Activated naive CD8-positive, alpha-beta T cell (primary cell): ENCODE data around the gene SLC13A3.

ENCODE experiments used
- H3K27ac Mint-ChIP-seq: one replicate; pipeline ENCODE4 v1.8.0; 2021; ENCODE audit warnings: mixed read lengths
- H3K27me3 Mint-ChIP-seq: one replicate; pipeline ENCODE4 v1.8.0; 2021; ENCODE audit warnings: mixed read lengths
- H3K36me3 Mint-ChIP-seq: one replicate; pipeline ENCODE4 v1.8.0; 2021; ENCODE audit warnings: mixed read lengths
- H3K4me1 Mint-ChIP-seq: one replicate; pipeline ENCODE4 v1.8.0; 2021; ENCODE audit warnings: low read depth, mixed read lengths
- H3K4me3 Mint-ChIP-seq: one replicate; pipeline ENCODE4 v1.8.0; 2021; ENCODE audit warnings: mild to moderate bottlenecking, mixed read lengths
- H3K9me3 Mint-ChIP-seq: one replicate; pipeline ENCODE4 v1.8.0; 2021; ENCODE audit warnings: low read depth, mixed read lengths

SLC13A3 gene

DNA sequence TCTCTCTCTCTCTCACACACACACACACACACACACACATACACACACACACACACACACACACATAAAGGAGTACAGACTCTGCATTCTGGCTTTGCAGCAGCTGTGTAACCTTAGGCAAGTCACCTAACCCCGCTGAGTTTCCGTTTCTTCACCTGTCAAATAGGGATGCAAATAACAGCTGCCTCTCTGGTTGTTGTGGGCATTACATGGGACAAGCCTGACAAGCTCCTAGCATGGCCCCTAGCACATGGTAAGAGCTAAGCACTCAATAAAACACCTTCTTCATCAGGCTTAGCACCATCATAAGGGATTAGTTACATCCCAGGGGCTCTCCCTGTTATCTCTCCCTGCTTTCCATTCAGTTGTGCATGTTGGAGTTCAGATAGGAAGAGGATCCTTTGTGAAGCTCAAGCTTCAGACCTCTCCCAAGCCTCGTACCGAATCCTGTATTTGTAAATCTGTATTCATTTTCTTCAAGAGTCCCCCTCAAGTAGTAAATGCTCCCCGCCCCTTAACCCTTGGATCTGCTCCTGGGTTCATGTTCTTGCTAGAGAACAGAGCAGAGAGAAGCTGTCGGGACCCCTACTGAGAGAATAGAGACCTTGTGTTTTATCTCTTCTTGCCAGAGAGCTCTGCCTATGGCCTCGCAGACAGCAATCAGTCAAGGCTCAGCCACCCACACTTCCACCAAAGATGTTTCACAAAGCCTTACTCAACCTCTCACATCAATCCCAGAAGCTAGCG, 2.2 kb downstream of the SLC13A3 start:
- Mint-ChIP-seq H3K4me3 (no peak overlapping the region), H3K27me3 (peaks cover 26% of the 10 kb centered on the region), H3K4me1 (no peaks in the 10 kb centered on the region), H3K36me3 (no peaks in the 10 kb centered on the region), H3K27ac (no peak overlapping the region), H3K9me3 (no peaks in the 10 kb centered on the region)

DNA sequence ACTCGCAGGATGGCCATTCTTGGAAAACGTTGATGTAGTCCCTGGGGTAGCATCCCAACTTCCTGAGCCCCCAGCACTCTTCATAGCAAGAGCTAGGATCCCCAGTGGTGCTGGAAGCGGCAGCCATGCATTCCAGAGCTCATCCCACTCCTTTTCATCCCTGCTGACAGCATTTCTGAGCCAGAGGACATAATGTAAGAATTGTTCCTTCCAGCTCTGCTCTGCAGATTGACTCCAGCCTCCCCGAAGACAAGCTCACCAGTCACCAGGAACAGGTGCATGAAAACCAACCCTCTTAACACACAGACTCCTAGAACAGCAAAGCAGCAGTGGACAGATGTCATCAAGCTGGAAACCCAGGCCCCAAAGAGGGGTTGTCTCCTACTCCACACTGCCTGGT, 3.8 kb downstream of the SLC13A3 start:
- Mint-ChIP-seq H3K4me3 (no peak overlapping the region), H3K4me1 (no peaks in the 10 kb centered on the region), H3K27me3 (peaks cover 19% of the 10 kb centered on the region), H3K36me3 (no peaks in the 10 kb centered on the region), H3K27ac (no peak overlapping the region), H3K9me3 (no peaks in the 10 kb centered on the region)

DNA sequence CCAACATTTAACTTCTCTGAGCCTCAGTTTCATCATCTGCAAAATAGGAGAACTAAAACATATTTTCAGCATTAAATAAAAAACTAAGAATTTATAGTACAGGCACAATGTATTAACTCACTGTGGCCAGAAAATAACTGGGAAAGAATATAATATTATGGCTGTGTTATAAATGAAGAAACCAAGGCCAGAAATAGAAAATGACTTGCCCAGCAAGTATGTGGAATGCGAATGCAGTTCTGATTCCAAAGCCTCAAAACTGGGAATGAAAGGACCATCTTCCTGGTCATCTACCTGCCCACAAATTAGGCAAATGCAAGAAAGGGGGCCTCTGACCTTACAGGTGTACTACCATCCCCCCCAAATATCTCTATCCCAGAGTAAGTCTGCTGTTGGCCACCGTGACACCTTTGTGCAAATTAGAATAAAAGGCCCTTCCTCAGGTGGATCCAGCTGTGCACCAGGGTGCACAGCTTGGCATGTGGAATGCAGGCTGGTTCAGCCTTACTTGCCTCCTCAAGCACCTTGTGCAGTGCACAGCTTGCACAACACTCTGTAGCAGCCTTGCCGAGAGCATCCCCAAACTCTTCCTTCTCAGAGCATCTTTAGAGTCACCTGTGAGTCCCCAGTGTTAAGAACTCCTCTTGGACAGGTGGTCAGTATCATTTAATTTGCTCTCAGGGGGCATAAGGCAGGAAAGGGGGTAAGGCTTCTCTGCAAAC, 4.4 kb downstream of the SLC13A3 start:
- Mint-ChIP-seq H3K9me3 (no peaks in the 10 kb centered on the region), H3K27ac (no peak overlapping the region), H3K4me3 (no peak overlapping the region), H3K27me3 (peaks cover 17% of the 10 kb centered on the region), H3K36me3 (no peaks in the 10 kb centered on the region), H3K4me1 (no peaks in the 10 kb centered on the region)

DNA sequence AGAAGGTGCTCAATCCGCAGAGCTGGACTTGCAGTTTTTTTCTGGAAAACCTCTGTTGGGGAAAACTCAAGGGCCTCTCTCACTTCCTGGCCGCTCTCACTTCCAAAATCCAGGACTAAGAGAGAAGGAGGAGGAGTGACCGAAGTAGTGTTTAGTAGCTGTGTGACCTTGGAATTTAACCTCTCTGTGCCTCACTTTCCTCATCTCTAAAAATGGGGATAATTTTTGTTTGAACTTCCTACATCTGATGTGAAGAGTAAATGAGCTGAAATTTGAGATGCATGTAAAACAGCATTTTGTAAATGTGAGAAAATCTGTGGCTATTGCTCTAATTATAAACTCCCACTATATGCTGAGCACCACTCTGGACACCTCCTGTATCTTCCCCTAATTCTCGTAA, 5.1 kb downstream of the SLC13A3 start:
- Mint-ChIP-seq H3K36me3 (no peaks in the 10 kb centered on the region), H3K4me1 (no peaks in the 10 kb centered on the region), H3K4me3 (no peak overlapping the region), H3K9me3 (no peaks in the 10 kb centered on the region), H3K27ac (no peak overlapping the region), H3K27me3 (peaks cover 15% of the 10 kb centered on the region)

DNA sequence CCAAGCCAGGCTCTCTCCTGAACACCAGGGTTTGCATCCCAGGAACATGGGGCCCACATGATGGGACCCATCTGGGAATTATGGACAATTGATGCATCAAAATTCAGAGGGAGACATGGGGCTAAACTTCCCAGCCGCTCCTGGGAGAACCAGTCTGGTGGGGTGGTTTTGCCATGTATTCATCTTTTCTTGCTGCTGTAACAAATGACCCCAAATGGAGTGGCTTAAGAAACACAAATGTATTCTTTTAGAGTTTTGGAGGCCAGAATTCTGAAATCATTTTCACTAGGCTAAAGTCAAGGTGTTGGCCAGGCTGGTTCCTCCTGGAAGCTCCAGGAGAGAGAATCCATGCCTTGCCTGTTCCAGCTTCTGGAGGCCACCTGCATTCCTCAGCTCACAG, 6.5 kb downstream of the SLC13A3 start:
- Mint-ChIP-seq H3K27ac (no peak overlapping the region), H3K4me3 (no peak overlapping the region), H3K4me1 (no peaks in the 10 kb centered on the region), H3K27me3 (peaks cover 4% of the 10 kb centered on the region), H3K9me3 (no peaks in the 10 kb centered on the region), H3K36me3 (no peaks in the 10 kb centered on the region)

DNA sequence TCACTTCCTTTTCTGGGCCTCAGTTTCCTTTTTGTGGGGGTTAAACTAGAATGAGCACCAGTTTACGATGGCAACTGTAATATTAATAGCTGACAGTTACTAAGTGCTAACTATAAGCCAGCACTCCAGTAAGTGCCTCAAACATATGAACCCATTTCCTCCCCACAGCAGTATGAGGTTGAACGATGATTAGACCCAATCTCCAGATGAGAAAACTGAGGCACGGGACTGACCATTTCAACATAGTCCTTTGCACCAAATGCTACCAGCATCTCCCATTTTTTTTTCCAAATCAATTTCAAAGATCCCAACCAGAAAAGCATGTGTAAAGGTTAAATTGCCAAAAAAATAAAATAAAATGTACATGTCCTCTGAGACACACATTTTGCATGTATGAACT, 7.1 kb downstream of the SLC13A3 start:
- Mint-ChIP-seq H3K36me3 (no peaks in the 10 kb centered on the region), H3K4me3 (no peak overlapping the region), H3K9me3 (no peaks in the 10 kb centered on the region), H3K27ac (no peak overlapping the region), H3K27me3 (peaks cover 4% of the 10 kb centered on the region), H3K4me1 (no peaks in the 10 kb centered on the region)

DNA sequence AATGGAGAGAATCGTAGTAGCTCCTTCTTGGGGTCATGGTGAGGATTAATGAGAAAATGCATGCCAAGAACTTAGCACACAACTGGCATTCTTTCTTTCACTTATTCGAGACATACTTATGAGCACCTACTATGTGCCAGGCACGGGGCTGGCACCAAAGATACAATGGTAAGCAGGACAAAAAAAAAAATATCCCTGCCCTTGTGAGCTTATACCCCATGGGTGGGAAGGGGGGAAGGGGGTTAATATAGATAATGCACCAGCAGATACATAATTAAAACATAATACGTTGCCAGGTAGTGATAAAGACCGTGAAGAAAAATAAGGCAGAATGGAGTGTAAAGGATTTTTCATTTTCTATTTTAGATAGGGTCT, 8.3 kb downstream of the SLC13A3 start:
- Mint-ChIP-seq H3K27me3 (peaks cover 4% of the 10 kb centered on the region), H3K4me3 (no peak overlapping the region), H3K36me3 (peaks cover 2% of the 10 kb centered on the region), H3K9me3 (no peaks in the 10 kb centered on the region), H3K27ac (no peak overlapping the region), H3K4me1 (no peaks in the 10 kb centered on the region)

DNA sequence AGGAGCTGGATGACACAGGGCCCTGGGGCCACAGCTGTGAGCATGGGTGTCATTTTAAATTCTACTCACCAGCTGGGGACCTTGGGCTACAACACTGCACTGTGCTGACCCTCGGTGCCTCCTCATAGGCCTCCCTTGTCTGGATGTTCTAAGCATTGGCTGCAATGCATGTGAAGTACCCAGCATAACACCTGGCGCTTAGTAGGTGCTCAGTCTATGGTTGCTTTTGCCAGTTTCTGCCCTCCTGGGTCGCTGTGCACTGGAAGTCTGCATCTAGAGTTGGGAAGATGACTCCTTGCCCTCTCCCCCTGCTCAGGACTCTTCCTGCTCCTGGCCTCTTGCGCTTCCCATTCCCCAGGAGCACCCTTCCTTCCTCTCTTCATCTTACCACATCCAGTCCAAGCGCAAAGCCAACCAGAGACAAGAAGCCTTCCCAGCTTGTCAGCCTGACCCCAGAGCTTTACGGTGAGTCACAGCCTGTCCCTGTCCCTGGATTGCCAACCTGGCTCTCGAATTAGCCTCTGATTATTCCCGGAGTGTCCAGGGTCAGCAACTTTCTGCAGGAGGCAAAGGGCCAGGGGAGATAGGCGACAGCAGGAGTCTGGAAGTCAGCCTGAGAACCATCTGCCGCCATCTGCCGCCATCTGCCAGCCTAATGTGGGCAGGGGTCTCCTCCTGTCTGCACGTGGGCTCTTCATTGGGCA, 8.8 kb downstream of the SLC13A3 start:
- peaks cover 4% of the 10 kb centered on the region for H3K27me3 Mint-ChIP-seq
- H3K4me3 Mint-ChIP-seq = no peak overlapping the region
- no peak overlapping the region for H3K27ac Mint-ChIP-seq
- no peaks in the 10 kb centered on the region for H3K4me1 Mint-ChIP-seq
- no peaks in the 10 kb centered on the region for H3K9me3 Mint-ChIP-seq
- H3K36me3 Mint-ChIP-seq = peaks cover 2% of the 10 kb centered on the region

DNA sequence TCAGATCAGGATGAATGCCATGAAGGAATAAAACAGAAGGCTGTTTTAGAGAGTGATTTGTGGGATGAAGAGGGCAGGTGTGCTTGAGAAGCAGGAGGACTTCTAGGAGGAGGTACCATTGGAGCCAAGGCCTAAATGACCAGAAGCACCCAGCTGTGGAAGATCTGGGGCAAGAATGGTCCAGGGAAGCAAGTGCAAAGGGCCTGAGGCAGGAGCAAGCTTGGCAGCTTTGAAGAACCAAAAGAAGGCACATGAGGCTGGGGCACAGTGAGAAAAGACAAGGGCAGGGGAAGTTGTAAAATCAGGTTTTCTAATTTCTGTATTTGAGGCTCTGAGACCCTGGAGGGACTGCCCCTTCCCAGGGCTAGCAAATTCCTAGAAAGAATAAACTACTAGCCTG, 9.8 kb downstream of the SLC13A3 start:
- Mint-ChIP-seq H3K9me3 (no peaks in the 10 kb centered on the region), H3K27ac (no peak overlapping the region), H3K4me1 (no peaks in the 10 kb centered on the region), H3K4me3 (no peak overlapping the region), H3K36me3 (peaks cover 2% of the 10 kb centered on the region), H3K27me3 (peaks cover 4% of the 10 kb centered on the region)

DNA sequence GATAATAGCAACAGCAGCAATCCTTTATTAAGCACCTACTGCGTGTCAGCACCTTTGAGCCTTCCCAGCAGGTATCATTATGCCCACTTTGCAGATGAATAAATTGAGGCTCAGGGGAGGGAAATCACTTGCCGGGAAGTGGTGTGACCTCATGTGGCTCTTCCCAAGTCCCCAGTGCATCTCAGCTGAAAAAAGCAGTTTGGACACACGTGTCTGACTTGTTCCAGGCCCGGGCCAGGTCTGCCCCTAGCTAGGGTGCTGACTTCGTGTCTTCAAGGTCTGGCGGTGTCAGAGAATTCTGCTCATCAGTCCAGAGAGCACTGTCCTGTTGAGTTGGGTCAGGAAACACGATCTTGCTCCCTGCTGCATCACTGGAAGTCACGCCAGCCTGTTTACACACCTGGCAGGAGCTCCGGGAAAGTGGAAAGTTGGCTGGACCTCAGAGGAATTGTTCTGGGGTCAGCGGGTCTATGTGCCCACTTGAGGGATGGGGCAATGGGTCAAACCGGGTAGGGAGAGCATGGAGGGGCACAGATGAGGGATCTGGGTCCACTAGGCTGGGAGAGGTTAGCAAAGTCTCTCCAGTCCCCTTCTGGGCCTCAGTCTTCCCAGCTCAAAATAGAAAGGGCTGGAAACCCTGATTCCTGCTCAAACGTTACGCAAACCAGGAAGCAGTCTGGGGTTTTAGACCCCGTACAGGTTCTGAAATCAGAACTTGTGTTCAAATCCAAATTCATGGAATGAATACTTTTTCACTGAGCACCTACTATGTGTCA, 10.5 kb downstream of the SLC13A3 start:
- Mint-ChIP-seq H3K4me1 (no peaks in the 10 kb centered on the region), H3K4me3 (no peak overlapping the region), H3K36me3 (peaks cover 2% of the 10 kb centered on the region), H3K9me3 (no peaks in the 10 kb centered on the region), H3K27ac (no peak overlapping the region), H3K27me3 (peaks cover 4% of the 10 kb centered on the region)

DNA sequence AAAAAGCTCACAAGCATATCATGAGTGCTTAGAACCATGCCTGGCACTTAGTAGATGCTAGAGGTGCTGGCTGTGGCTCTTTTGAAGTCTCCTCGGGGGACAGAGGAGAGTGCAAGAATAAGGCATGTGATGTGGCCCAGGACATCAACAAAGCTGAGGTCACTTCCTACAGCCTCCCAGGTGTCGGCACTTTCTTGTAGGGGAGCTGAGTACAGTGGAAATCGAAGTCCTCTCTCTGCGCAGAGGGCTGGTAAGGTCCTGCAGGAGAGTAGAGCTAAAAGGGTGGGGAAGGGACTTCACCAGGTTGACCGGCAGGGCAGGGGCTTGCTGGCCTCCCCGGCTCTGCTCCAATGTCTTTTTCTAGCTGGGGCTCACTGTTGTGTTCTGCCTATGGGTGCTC, 11.2 kb downstream of the SLC13A3 start:
- H3K9me3 Mint-ChIP-seq = no peaks in the 10 kb centered on the region
- H3K36me3 Mint-ChIP-seq = peaks cover 2% of the 10 kb centered on the region
- no peaks in the 10 kb centered on the region for H3K4me1 Mint-ChIP-seq
- H3K27me3 Mint-ChIP-seq = peaks cover 4% of the 10 kb centered on the region
- no peak overlapping the region for H3K4me3 Mint-ChIP-seq
- H3K27ac Mint-ChIP-seq = no peak overlapping the region

DNA sequence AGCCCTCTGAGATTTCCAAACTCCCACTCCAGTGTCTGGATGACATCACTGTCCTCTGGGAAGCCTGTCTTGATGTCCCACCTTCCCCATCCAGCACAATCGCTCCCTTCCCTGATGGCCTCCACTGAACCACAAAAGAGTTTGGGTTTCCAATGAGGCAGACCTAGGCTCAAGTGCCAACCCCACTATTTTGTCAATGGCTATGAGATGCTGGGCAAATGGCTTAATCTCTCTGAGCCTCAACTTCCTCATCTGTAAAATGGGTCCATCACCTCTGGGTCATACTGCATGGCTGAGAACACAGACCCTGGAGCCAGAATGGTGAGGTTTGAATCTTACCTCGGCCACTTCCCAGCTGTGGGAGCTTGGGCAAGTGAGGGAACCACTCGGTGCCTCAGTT, 11.7 kb downstream of the SLC13A3 start:
- H3K27me3 Mint-ChIP-seq = peaks cover 6% of the 10 kb centered on the region
- H3K9me3 Mint-ChIP-seq = no peaks in the 10 kb centered on the region
- no peak overlapping the region for H3K4me3 Mint-ChIP-seq

DNA sequence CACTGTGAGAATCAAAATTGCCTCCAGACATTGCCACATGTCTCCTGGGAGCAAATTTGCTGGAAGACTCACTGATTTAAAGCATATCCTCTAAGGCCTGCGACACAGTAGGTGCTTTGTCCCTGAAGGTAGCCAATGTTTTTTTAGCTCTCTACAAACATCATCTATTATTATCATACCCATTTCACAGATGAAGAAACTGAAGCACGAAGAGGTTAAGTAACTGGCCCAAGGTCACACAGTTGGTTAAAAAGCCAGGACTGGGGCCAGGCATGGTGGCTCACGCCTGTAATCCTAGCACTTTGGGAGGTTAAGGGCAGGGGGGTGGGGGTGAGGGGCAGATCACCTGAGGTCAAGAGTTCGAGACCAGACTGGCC, 12.4 kb downstream of the SLC13A3 start:
- Mint-ChIP-seq H3K9me3 (no peaks in the 10 kb centered on the region), H3K27ac (no peak overlapping the region), H3K27me3 (peaks cover 5% of the 10 kb centered on the region), H3K4me3 (no peak overlapping the region), H3K4me1 (no peaks in the 10 kb centered on the region), H3K36me3 (peaks cover 2% of the 10 kb centered on the region)

More for the DNA sequence above, 11.7 kb downstream of the SLC13A3 start:
- Mint-ChIP-seq H3K4me1 (no peaks in the 10 kb centered on the region), H3K27ac (no peak overlapping the region), H3K36me3 (peaks cover 2% of the 10 kb centered on the region)

DNA sequence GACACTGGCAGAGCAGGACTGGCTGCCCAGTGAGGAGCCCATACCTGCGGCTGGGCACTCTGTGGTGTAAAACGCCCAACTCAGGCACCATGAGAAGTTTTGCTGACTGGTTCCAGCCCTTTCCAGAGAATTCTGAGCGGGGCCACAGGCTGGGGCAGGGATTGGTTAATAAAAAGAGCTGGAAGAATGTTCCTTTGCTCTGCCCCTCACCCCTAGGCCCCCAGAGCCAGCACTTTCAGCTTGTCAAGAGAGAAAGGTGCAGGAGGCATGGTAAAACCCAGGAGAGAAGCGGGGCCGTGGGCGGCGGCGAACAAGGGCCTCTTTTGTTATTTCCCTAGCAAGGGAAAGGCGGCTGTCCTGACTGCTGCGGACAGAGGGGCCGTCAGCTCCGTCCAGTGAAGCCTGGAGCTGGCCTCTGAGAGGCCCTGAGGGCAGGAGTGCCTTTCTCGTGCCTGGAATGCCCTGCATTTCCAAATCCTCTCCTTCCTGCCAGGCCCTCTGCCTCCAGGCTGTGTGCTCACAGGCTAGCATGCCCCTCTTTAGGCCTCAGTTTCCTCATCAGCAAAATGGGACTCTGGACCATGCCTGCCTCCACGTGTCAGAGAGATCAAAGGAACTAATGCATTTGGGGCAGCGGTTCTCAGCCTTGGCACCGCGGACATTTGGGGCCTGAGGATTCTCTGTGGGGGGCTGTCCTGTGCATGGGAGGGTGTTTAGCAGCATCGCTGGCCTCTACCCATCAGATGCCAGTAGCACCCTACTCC, 12.9 kb downstream of the SLC13A3 start:
- Mint-ChIP-seq H3K27ac (no peak overlapping the region), H3K4me3 (no peak overlapping the region), H3K36me3 (peaks cover 2% of the 10 kb centered on the region), H3K9me3 (no peaks in the 10 kb centered on the region), H3K4me1 (no peaks in the 10 kb centered on the region), H3K27me3 (peaks cover 5% of the 10 kb centered on the region)
